Loucy (cell line): Measurements from ENCODE around the gene CCDC71L.

ENCODE experiments used
- EZH2phosphoT487 ChIP-seq: fragments of 200-600 bp; IDR thresholded peaks from 2 replicates; pipeline ENCODE4 v1.6.1; 2018; ENCODE audit warnings: antibody characterized with exemption, mild to moderate bottlenecking, moderate library complexity, borderline replicate concordance
- TF ChIP-seq, protein P1 (sequence below): fragments of 200-600 bp; sonication (generic); conservative IDR thresholded peaks from 2 replicates; pipeline ENCODE4 v1.5.1; 2014; ENCODE audit warnings: mild to moderate bottlenecking, antibody characterized with exemption, low read length

DNA sequence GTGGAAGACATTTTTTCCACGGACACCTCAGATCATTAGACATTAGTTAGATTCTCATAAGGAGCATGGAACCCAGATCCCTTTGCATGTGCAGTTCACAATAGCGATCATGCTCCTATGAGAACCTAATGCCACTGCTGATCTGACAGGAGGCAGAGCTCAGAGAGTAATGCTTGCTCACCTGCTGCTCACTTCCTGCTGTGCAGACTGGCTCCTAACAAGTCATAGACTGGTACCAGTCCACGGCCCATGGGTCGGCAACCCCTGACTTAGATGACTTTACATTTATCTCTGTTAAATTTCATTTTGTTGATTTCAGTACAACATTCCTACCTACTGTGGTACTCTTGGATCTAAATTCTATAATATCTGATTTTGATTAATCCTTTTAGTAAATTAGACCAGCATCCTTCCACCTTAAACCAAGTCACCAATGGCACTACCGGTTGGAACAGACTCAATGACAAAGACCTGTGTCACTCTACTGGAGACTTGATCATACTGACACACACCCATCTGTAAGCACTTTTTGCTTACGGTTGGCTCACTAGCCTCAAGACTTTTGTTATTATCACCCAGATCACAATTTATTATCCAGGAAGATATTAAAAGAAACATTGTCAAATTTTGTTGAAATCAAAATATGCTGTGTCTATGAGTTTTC is 8.0 kb upstream of the CCDC71L start:
- TF ChIP-seq, protein P1, sequence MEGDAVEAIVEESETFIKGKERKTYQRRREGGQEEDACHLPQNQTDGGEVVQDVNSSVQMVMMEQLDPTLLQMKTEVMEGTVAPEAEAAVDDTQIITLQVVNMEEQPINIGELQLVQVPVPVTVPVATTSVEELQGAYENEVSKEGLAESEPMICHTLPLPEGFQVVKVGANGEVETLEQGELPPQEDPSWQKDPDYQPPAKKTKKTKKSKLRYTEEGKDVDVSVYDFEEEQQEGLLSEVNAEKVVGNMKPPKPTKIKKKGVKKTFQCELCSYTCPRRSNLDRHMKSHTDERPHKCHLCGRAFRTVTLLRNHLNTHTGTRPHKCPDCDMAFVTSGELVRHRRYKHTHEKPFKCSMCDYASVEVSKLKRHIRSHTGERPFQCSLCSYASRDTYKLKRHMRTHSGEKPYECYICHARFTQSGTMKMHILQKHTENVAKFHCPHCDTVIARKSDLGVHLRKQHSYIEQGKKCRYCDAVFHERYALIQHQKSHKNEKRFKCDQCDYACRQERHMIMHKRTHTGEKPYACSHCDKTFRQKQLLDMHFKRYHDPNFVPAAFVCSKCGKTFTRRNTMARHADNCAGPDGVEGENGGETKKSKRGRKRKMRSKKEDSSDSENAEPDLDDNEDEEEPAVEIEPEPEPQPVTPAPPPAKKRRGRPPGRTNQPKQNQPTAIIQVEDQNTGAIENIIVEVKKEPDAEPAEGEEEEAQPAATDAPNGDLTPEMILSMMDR: no peak
- no peak for TF ChIP-seq EZH2phosphoT487
